Esophagus (tissue), 2 donors: ENCODE measurements around the gene METAP1. TPM values are rescaled to one million over a fixed set of nuclear protein-coding genes. Genes with fewer than 3 reads are reported as not detected.
"Not testable (repeated sequence)": the region's sequence is repeated elsewhere in the genome, so short reads cannot be mapped to it uniquely, and the experiment has no call there.

Experiments
- H3K27ac ChIP-seq, 2 donors: one replicate each; pipeline ENCODE4 v1.5.1; 2013; ENCODE audit warnings: low read depth in 2 of 2, mild to moderate bottlenecking in 2 of 2, inconsistent platforms in 1 of 2, low read length in 1 of 2, moderate library complexity in 1 of 2
- H3K27me3 ChIP-seq, 2 donors: one replicate each; pipeline ENCODE4 v1.6.1; 2013; ENCODE audit warnings: low read length in 2 of 2, control low read depth in 1 of 2, mild to moderate bottlenecking in 1 of 2; ENCODE audit not compliant: insufficient read depth in 2 of 2, control insufficient read depth in 1 of 2
- H3K36me3 ChIP-seq, 2 donors: one replicate each; pipeline ENCODE4 v1.6.1; 2013; ENCODE audit warnings: low read length in 1 of 2; ENCODE audit not compliant: control insufficient read depth in 2 of 2, insufficient read depth in 2 of 2
- H3K4me1 ChIP-seq, 2 donors: one replicate each; pipeline ENCODE4 v1.6.1; 2013; ENCODE audit warnings: low read length in 1 of 2; ENCODE audit not compliant: control insufficient read depth in 2 of 2, insufficient read depth in 2 of 2
- H3K4me3 ChIP-seq, 2 donors: one replicate each; pipeline ENCODE4 v1.5.1; 2013; ENCODE audit warnings: low read length in 2 of 2, mild to moderate bottlenecking in 2 of 2, low read depth in 1 of 2, moderate library complexity in 1 of 2
- H3K9me3 ChIP-seq, 2 donors: one replicate each; pipeline ENCODE4 v1.6.1; 2013; ENCODE audit warnings: mild to moderate bottlenecking in 2 of 2, low read depth in 1 of 2, low read length in 1 of 2, moderate library complexity in 1 of 2; ENCODE audit not compliant: control insufficient read depth in 2 of 2, insufficient read depth in 1 of 2
- WGBS, 2 donors: extraction: QIAGEN DNeasy Blood & Tissue Kit; methylation state at CpG; one replicate each; pipeline ENCODE4 v1.1.7; 2013; 5-methylcytosine and 5-hydroxymethylcytosine counted together
- polyA plus RNA-seq, 2 donors: library from polyadenylated mRNA; stranded (reverse); fragments of 200-250 nt; gene quantifications; one replicate each; pipeline ENCODE4 v1.2.3, GENCODE V29; 2013
- donor health status: healthy with polysubstance abuse.
- donor health status: Bipolar disorder and iron deficiency.

METAP1 gene
- polyA plus RNA-seq, 2 donors = 47.7 to 48.6 TPM

- H3K4me3 ChIP-seq = no peak overlapping the region
- H3K9me3 ChIP-seq = no peaks in the 10 kb centered on the region
- H3K36me3 ChIP-seq = peaks cover 5 to 12% of the 10 kb centered on the region in 2 donors
- no peaks in the 10 kb centered on the region for H3K27me3 ChIP-seq
- no peak overlapping the region for H3K27ac ChIP-seq
- no peaks in the 10 kb centered on the region for H3K4me1 ChIP-seq
- WGBS, 2 donors = 88% methylated on average over 5 of the region's 5 CpGs
Measured at GRCh38 chr4:99082192-99082591, 86.7 kb downstream of the METAP1 start.

GRCh38 chr4:99084595-99084994 lies 89.1 kb downstream of the METAP1 start:
- no peaks in the 10 kb centered on the region for H3K4me1 ChIP-seq
- peaks cover 5 to 12% of the 10 kb centered on the region in 2 donors for H3K36me3 ChIP-seq
- no peaks in the 10 kb centered on the region for H3K9me3 ChIP-seq
- no peaks in the 10 kb centered on the region for H3K27me3 ChIP-seq
- 89 to 91% methylated on average over 2 of the region's 2 CpGs for WGBS, 2 donors
- H3K27ac ChIP-seq = no peak overlapping the region
- no peak overlapping the region for H3K4me3 ChIP-seq

- H3K4me1 ChIP-seq = no peaks in the 10 kb centered on the region
Measured at GRCh38 chr4:99088023-99088449, 92.5 kb downstream of the METAP1 start.

GRCh38 chr4:99088481-99089365 lies 93.2 kb downstream of the METAP1 start, which contains the start of gene ADH5:
Gene ADH5, minus strand, starts transcription at chr4:99088788. Its CDS starts 88 bp downstream, at chr4:99088700.
- Histone ChIP-seq H3K36me3 (peaks cover 0 to 3% of the 10 kb centered on the region in 2 donors), H3K4me1 (no peaks in the 10 kb centered on the region), H3K27ac (peak within 1 kb of the TSS; percentile 92 to 98), H3K4me3 (peak within 1 kb of the TSS; percentile 94 to 95), H3K9me3 (no peaks in the 10 kb centered on the region), H3K27me3 (no peaks in the 10 kb centered on the region)
- 0 to 1% methylated on average over 52 to 53 of the region's 53 CpGs for WGBS, 2 donors

More at GRCh38 chr4:99088023-99088449, 92.5 kb downstream of the METAP1 start:
- no peaks in the 10 kb centered on the region for H3K9me3 ChIP-seq
- no peaks in the 10 kb centered on the region for H3K27me3 ChIP-seq
- 2 to 4% methylated on average over 15 of the region's 15 CpGs for WGBS, 2 donors
- H3K4me3 ChIP-seq = peak overlapping the region; percentile 94 to 95
- H3K27ac ChIP-seq = peak overlapping the region; percentile 92 to 98
- peaks cover 0 to 3% of the 10 kb centered on the region in 2 donors for H3K36me3 ChIP-seq

- Histone ChIP-seq H3K9me3 (no peaks in the 10 kb centered on the region), H3K27ac (peak overlapping the region in 1 of 2 donors; percentile 61), H3K27me3 (no peaks in the 10 kb centered on the region), H3K4me1 (no peaks in the 10 kb centered on the region), H3K36me3 (no peaks in the 10 kb centered on the region), H3K4me3 (peak overlapping the region in 1 of 2 donors; percentile 94)
- WGBS, 2 donors = 28 to 53% methylated on average over 2 of the region's 2 CpGs
Measured at GRCh38 chr4:99090481-99091215, 95.1 kb downstream of the METAP1 start.

- Histone ChIP-seq H3K9me3 (no peaks in the 10 kb centered on the region), H3K36me3 (no peaks in the 10 kb centered on the region), H3K27me3 (no peaks in the 10 kb centered on the region), H3K4me3 (peak overlapping the region in 1 of 2 donors; percentile 94), H3K27ac (peak overlapping the region in 1 of 2 donors; percentile 53), H3K4me1 (no peaks in the 10 kb centered on the region)
- 26 to 39% methylated on average over 2 of the region's 2 CpGs for WGBS, 2 donors
Measured at GRCh38 chr4:99091216-99091575, 95.7 kb downstream of the METAP1 start.

- Histone ChIP-seq H3K27ac (peak overlapping the region in 1 of 2 donors; percentile 53), H3K4me3 (peak overlapping the region in 1 of 2 donors; percentile 94)
- H3K36me3 ChIP-seq, H3K4me1 ChIP-seq, H3K27me3 ChIP-seq, H3K9me3 ChIP-seq: not testable (repeated sequence)
- WGBS, 2 donors = 41 to 50% methylated on average over 2 of the region's 2 CpGs
Measured at GRCh38 chr4:99091841-99092240, 96.3 kb downstream of the METAP1 start.

GRCh38 chr4:99099311-99099710 lies 103.8 kb downstream of the METAP1 start:
- Histone ChIP-seq H3K9me3 (no peaks in the 10 kb centered on the region), H3K36me3 (no peaks in the 10 kb centered on the region), H3K4me3 (no peak overlapping the region), H3K27ac (no peak overlapping the region), H3K4me1 (no peaks in the 10 kb centered on the region), H3K27me3 (no peaks in the 10 kb centered on the region)
- WGBS, 2 donors = 91 to 95% methylated on average over 11 to 12 of the region's 12 CpGs

GRCh38 chr4:99099814-99100213 lies 104.3 kb downstream of the METAP1 start:
- not testable (repeated sequence) for H3K36me3 ChIP-seq, H3K4me1 ChIP-seq, H3K27ac ChIP-seq, H3K4me3 ChIP-seq, H3K9me3 ChIP-seq, H3K27me3 ChIP-seq
- 83 to 92% methylated on average over 5 of the region's 5 CpGs for WGBS, 2 donors
